Mucosa of rectum (tissue), 2 donors: Measurements from ENCODE around the gene LARP6.

Experiments
- H3K27ac ChIP-seq, 2 donors: one replicate each; pipeline ENCODE4 v1.7.0; 2013; ENCODE audit warnings: inconsistent platforms in 2 of 2, low read depth in 2 of 2, low read length in 2 of 2
- H3K27me3 ChIP-seq, 2 donors: one replicate each; pipeline ENCODE4 v1.7.0; 2013; ENCODE audit warnings: low read length in 2 of 2; ENCODE audit not compliant: control insufficient read depth in 2 of 2, insufficient read depth in 2 of 2
- H3K36me3 ChIP-seq, 2 donors: one replicate each; pipeline ENCODE4 v1.7.0; 2013; ENCODE audit warnings: low read length in 2 of 2; ENCODE audit not compliant: control insufficient read depth in 2 of 2, insufficient read depth in 2 of 2
- H3K4me1 ChIP-seq, 2 donors: one replicate each; pipeline ENCODE4 v1.7.0; 2013; ENCODE audit warnings: low read length in 2 of 2, mild to moderate bottlenecking in 1 of 2; ENCODE audit not compliant: control insufficient read depth in 2 of 2, insufficient read depth in 2 of 2
- H3K4me3 ChIP-seq, 2 donors: one replicate each; pipeline ENCODE4 v1.7.0; 2013; ENCODE audit warnings: low read length in 2 of 2
- H3K9ac ChIP-seq, 2 donors: one replicate each; pipeline ENCODE4 v1.7.0; 2013; ENCODE audit warnings: low read length in 2 of 2, low read depth in 1 of 2, mild to moderate bottlenecking in 1 of 2
- H3K9me3 ChIP-seq, 2 donors: one replicate each; pipeline ENCODE4 v1.7.0; 2013; ENCODE audit warnings: low read length in 2 of 2; ENCODE audit not compliant: control insufficient read depth in 2 of 2
- donor health status: healthy.
- donor health status: Normal muscosa, but diverticular disease.

Gene LARP6

DNA sequence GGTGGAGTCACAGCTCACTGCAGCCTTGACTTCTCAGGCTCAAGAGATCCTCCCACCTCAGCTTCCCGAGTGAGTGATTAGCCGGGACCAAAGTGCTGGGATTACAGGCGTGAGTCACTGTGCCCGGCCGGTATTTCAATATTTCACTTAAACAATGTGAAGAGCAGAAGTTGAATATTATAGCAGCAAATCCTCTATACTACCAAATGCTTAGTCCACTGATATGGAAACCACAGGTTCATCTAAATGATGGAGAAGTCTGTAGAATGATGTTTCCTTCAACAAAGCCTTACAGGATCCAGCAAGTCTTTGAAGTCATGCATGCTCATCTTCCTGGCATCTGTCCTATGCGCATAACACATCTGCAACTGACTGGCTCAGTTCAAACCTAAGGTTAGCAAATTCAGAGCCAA is 70.3 kb downstream of the LARP6 start:
- H3K4me1 ChIP-seq: peaks cover 0 to 5% of the 10 kb centered on the region in 2 donors
- no peak overlapping the region for H3K4me3 ChIP-seq
- no peaks in the 10 kb centered on the region for H3K9me3 ChIP-seq
- no peaks in the 10 kb centered on the region for H3K27me3 ChIP-seq
- no peak overlapping the region for H3K9ac ChIP-seq
- peak overlapping the region in 1 of 2 donors; percentile 28 for H3K27ac ChIP-seq
- no peaks in the 10 kb centered on the region for H3K36me3 ChIP-seq

- H3K27ac ChIP-seq: peak overlapping the region in 1 of 2 donors; percentile 28
- peaks cover 0 to 5% of the 10 kb centered on the region in 2 donors for H3K4me1 ChIP-seq
- H3K9ac ChIP-seq: no peak overlapping the region
These were observed 70.9 kb downstream of the LARP6 start for GRCh38 chr15:70783041-70783440.

GRCh38 chr15:70781236-70781635 is 72.7 kb downstream of the LARP6 start:
- Histone ChIP-seq H3K4me3 (no peak overlapping the region), H3K9ac (no peak overlapping the region), H3K4me1 (peaks cover 0 to 5% of the 10 kb centered on the region in 2 donors), H3K9me3 (no peaks in the 10 kb centered on the region), H3K27me3 (no peaks in the 10 kb centered on the region), H3K27ac (no peak overlapping the region), H3K36me3 (no peaks in the 10 kb centered on the region)

More at GRCh38 chr15:70783041-70783440, 70.9 kb downstream of the LARP6 start:
- H3K9me3 ChIP-seq: no peaks in the 10 kb centered on the region
- no peak overlapping the region for H3K4me3 ChIP-seq
- H3K27me3 ChIP-seq: no peaks in the 10 kb centered on the region
- H3K36me3 ChIP-seq: no peaks in the 10 kb centered on the region
